Lower leg skin (tissue), 3 donors: Measurements from ENCODE around the gene SCGN.

Source experiments
- CTCF ChIP-seq, 3 donors: fragments of 450-650 bp; IDR thresholded peaks; one replicate each; pipeline ENCODE4 v1.5.1; 2016; ENCODE audit warnings: antibody characterized with exemption in 3 of 3, mild to moderate bottlenecking in 3 of 3, moderate library complexity in 2 of 3
- POLR2A ChIP-seq, 2 donors: fragments of 450-650 bp; IDR thresholded peaks; one replicate each; pipeline ENCODE4 v1.6.1; 2016 to 2017; ENCODE audit warnings: antibody characterized with exemption in 2 of 2, mild to moderate bottlenecking in 1 of 2, moderate library complexity in 1 of 2

- no peak for TF ChIP-seq CTCF (IDR thresholded peaks at IDR 0.05)
- TF ChIP-seq POLR2A (IDR thresholded peaks at IDR 0.05) = no peak
These were observed at the start of gene SCGN for GRCh38 chr6:25652007-25652515.
